B cell (primary cell): ENCODE results near the gene MS4A7. TPM values are rescaled to one million over a fixed set of nuclear protein-coding genes. Genes with fewer than 3 reads are reported as not detected.

ENCODE experiments used
- ATAC-seq: fragments of 200-7000 bp; cut with Tn5 transposase; one replicate; pipeline ENCODE4 v1.10.0; 2021; ENCODE audit warnings: low read depth, mild to moderate bottlenecking, moderate number of reproducible peaks, moderate library complexity
- CTCF ChIA-PET: fragments of 350-600 bp; sonication (Branson Sonifier 250); formaldehyde crosslinking; loops from one replicate; lab custom pipeline; 2021; ENCODE audit warnings: antibody characterized with exemption, inconsistent platforms; lab: Charles Lee
- POLR2A ChIA-PET: fragments of 350-600 bp; sonication (Branson Sonifier 250); formaldehyde crosslinking; loops from one replicate; lab custom pipeline; 2021; ENCODE audit warnings: antibody characterized with exemption; lab: Charles Lee
- DNase-seq: peaks from one replicate; pipeline ENCODE4 v3.0.0; 2013
- H2AFZ ChIP-seq: 2 replicates; pipeline ENCODE4 v1.6.1; 2012; ENCODE audit warnings: mild to moderate bottlenecking, low read depth, low read length; ENCODE audit not compliant: insufficient read depth, poor library complexity, severe bottlenecking
- H3K27ac ChIP-seq, 2 donors: 1 replicate in 1 of 2; 2 replicates in 1 of 2; pipeline ENCODE4 v1.5.1; 2012 to 2013; ENCODE audit warnings: low read length in 2 of 2, mild to moderate bottlenecking in 2 of 2, moderate library complexity in 1 of 2
- H3K27me3 ChIP-seq, 4 experiments: fragments of 200-600 bp in 1 of 4; sonication (generic) in 1 of 4; replicated peaks in 1 of 4; 1 replicate in 2 of 4; 2 replicates in 2 of 4; pipeline versions ENCODE4 v1.6.1 to v1.7.0; 2013 to 2016; ENCODE audit warnings: low read length in 3 of 4, mild to moderate bottlenecking in 2 of 4, mixed read lengths in 1 of 4, moderate library complexity in 1 of 4; ENCODE audit not compliant: insufficient read depth in 4 of 4, control insufficient read depth in 3 of 4; ENCODE audit errors: control extremely low read depth in 1 of 4
- H3K36me3 ChIP-seq, 2 experiments: replicated peaks in 1 of 2; 1 replicate in 1 of 2; 2 replicates in 1 of 2; pipeline versions ENCODE4 v1.6.1 to v1.7.1; 2013; ENCODE audit warnings: low read length in 1 of 2; ENCODE audit not compliant: insufficient read depth in 2 of 2, control insufficient read depth in 1 of 2; ENCODE audit errors: control extremely low read depth in 1 of 2, extremely low read depth in 1 of 2
- H3K4me1 ChIP-seq, 2 donors: fragments of 200-600 bp in 1 of 2; sonication (generic) in 1 of 2; 1 replicate in 1 of 2; 2 replicates in 1 of 2; pipeline versions ENCODE4 v1.5.1 to v1.6.1; 2013 to 2017; ENCODE audit warnings: low read length in 2 of 2; ENCODE audit not compliant: control insufficient read depth in 2 of 2, insufficient read depth in 2 of 2
- H3K4me2 ChIP-seq: replicated peaks from 2 replicates; pipeline ENCODE3; 2012; ENCODE audit warnings: mild to moderate bottlenecking, low read depth, low read length; ENCODE audit not compliant: poor library complexity, severe bottlenecking
- H3K4me3 ChIP-seq, 5 experiments: fragments of 200-600 bp in 1 of 5; sonication (generic) in 1 of 5; 1 replicate in 3 of 5; 2 replicates in 2 of 5; pipeline versions ENCODE4 v1.5.1 to v1.7.0; 2011 to 2016; ENCODE audit warnings: low read length in 4 of 5, mild to moderate bottlenecking in 4 of 5, low read depth in 2 of 5, control low read depth in 1 of 5, moderate library complexity in 1 of 5; ENCODE audit not compliant: insufficient read depth in 1 of 5; ENCODE audit errors: control extremely low read depth in 1 of 5, extremely low read depth in 1 of 5
- H3K79me2 ChIP-seq: fragments of 200-600 bp; sonication (generic); one replicate; pipeline ENCODE4 v1.6.0; 2016; ENCODE audit warnings: low read length; ENCODE audit not compliant: control insufficient read depth, insufficient read depth
- H3K9ac ChIP-seq: fragments of 200-600 bp; sonication (generic); 2 replicates; pipeline ENCODE4 v1.6.1; 2017; ENCODE audit warnings: mild to moderate bottlenecking, low read length, moderate library complexity
- H3K9me3 ChIP-seq, 3 donors: one replicate each; pipeline versions ENCODE4 v1.6.1 to v1.7.1; 2013; ENCODE audit warnings: low read length in 2 of 3; ENCODE audit not compliant: control insufficient read depth in 2 of 3, insufficient read depth in 1 of 3; ENCODE audit errors: control extremely low read depth in 1 of 3
- H4K20me1 ChIP-seq: 2 replicates; pipeline ENCODE4 v1.6.0; 2012; ENCODE audit warnings: mild to moderate bottlenecking, low read length; ENCODE audit not compliant: insufficient read depth, control insufficient read depth, poor library complexity, severe bottlenecking
- H3K27ac Mint-ChIP-seq: one replicate; pipeline ENCODE4 v1.8.0; 2021; ENCODE audit warnings: mixed read lengths
- H3K27me3 Mint-ChIP-seq: one replicate; pipeline ENCODE4 v1.8.0; 2021; ENCODE audit warnings: mixed read lengths
- H3K4me1 Mint-ChIP-seq: one replicate; pipeline ENCODE4 v1.8.0; 2021; ENCODE audit warnings: mixed read lengths
- H3K4me3 Mint-ChIP-seq: one replicate; pipeline ENCODE4 v1.8.0; 2021; ENCODE audit warnings: mixed read lengths
- H3K9me3 Mint-ChIP-seq: one replicate; pipeline ENCODE4 v1.8.0; 2022; ENCODE audit warnings: mixed read lengths; ENCODE audit not compliant: insufficient read depth
- EZH2 ChIP-seq: IDR thresholded peaks from 2 replicates; pipeline ENCODE4 v1.6.1; 2012; ENCODE audit warnings: borderline replicate concordance, low read depth, mild to moderate bottlenecking, moderate library complexity, low read length; ENCODE audit not compliant: insufficient read depth, poor library complexity, severe bottlenecking
- WGBS: methylation state at CpG from one replicate; pipeline ENCODE4 v1.1.5; 2013; ENCODE audit warnings: missing lambda C conversion rate; ENCODE audit not compliant: insufficient coverage; 5-methylcytosine and 5-hydroxymethylcytosine counted together
- intact Hi-C: fragments of 100-400 bp; cut with micrococcal nuclease; formaldehyde crosslinking; loops from one replicate; pipeline ENCODE4 v1.10.0; 2022
- polyA plus RNA-seq: library from polyadenylated mRNA; depleted of rRNA; stranded (reverse); fragments of >200 nt; gene quantifications from 2 replicates; pipeline ENCODE4 v1.2.3, GENCODE V29; 2012
- total RNA-seq, 2 donors: library from RNA; stranded (reverse); fragments of 120-200 nt in 1 of 2; gene quantifications; 1 replicate in 1 of 2; 2 replicates in 1 of 2; pipeline versions ENCODE4 v1.2.3 to v1.2.4, GENCODE V29; 2013 to 2022
- TF ChIP-seq, protein P1 (sequence below): fragments of 200-600 bp; IDR thresholded peaks from one replicate; pipeline ENCODE4 v1.8.0; 2022; ENCODE audit warnings: antibody characterized with exemption, mild to moderate bottlenecking

Gene MS4A7
- total and polyA plus RNA-seq, 2 donors (not counting 1 experiment from before 2014, with no cell fraction given), result 16.8 to 27.2 TPM

DNA sequence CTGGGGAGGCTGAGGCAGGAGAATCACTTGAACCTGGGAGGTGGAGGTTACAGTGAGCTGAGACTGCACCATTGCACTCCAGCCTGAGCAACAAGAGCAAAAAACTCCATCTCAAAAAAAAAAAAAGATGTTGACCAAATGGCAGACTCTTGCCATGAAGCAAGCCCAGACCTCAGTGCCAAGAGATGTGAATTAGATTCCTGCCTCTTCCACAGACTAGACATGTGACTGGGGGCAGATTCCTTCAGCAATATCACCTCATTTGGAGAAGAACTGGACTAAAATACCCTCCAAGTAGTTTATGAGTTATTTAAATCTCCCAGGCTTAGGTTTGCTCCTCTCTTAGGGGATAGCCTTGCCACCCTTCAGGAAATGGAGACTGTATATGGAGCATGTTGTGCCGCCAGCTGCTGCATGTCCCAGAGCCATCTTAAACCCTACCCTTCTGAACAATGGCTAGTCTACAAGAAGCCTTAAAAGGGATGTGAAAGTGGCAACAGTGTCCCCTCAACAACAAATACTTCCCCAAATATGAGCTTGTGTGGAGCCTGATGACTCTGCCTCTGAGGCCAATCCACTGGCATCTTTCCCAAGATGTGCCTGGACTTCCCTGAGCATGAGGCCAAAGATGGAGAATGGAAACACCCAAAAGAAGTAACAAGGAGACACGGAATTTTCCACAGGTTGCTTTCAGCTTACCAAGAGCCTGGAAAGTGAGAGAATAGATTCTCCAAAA, 763 bp upstream of the MS4A7 start:
- peaks cover 80% of the 10 kb centered on the region for H3K4me1 Mint-ChIP-seq
- no CpG with 5 or more reads among the region's 2 CpGs for WGBS
- peak overlapping the region; percentile 93 to 99 for H3K27ac ChIP-seq
- intact Hi-C loops, result loop anchor here (1.0 to 2.0 kb wide), 6 partner anchors 10 to 78 kb away; partner anchors contain the start of genes MS4A1 and MS4A14
- H3K4me1 ChIP-seq, result peaks cover 67 to 78% of the 10 kb centered on the region in 2 donors
- peak overlapping the region; percentile 85 for H3K4me3 Mint-ChIP-seq
- no peaks in the 10 kb centered on the region for H3K27me3 ChIP-seq
- POLR2A ChIA-PET, result interaction anchor here (0.7 to 1.7 kb wide), 5 partner anchors 10 to 80 kb away, joined by 3 to 12 read pairs (median 5); partner anchors contain the start of gene MS4A1
- peaks cover 0 to 3% (median 0%) of the 10 kb centered on the region in 3 donors for H3K9me3 ChIP-seq
- DNase-seq (peak; percentile 90), ATAC-seq (peak; percentile 64)
- peak overlapping the region; percentile 24 for H2AFZ ChIP-seq
- peak overlapping the region; percentile 78 for H3K4me2 ChIP-seq
- peak overlapping the region; percentile 59 for H3K9ac ChIP-seq
- no peaks in the 10 kb centered on the region for H3K9me3 Mint-ChIP-seq
- H4K20me1 ChIP-seq, result no peaks in the 10 kb centered on the region
- TF ChIP-seq EZH2, result no peak
- H3K4me3 ChIP-seq, result peak overlapping the region in 4 of 5 experiments; percentile 12 to 58 (median 44)
- peaks cover 69% of the 10 kb centered on the region for H3K79me2 ChIP-seq
- CTCF ChIA-PET, result interaction anchor here (0.7 to 2.9 kb wide), 10 partner anchors 8 to 99 kb away, joined by 3 to 23 read pairs (median 4); no protein-coding TSS in a partner anchor
- peaks cover 0 to 5% of the 10 kb centered on the region in 2 experiments for H3K36me3 ChIP-seq
- peak overlapping the region; percentile 95 for H3K27ac Mint-ChIP-seq
- no peaks in the 10 kb centered on the region for H3K27me3 Mint-ChIP-seq

DNA sequence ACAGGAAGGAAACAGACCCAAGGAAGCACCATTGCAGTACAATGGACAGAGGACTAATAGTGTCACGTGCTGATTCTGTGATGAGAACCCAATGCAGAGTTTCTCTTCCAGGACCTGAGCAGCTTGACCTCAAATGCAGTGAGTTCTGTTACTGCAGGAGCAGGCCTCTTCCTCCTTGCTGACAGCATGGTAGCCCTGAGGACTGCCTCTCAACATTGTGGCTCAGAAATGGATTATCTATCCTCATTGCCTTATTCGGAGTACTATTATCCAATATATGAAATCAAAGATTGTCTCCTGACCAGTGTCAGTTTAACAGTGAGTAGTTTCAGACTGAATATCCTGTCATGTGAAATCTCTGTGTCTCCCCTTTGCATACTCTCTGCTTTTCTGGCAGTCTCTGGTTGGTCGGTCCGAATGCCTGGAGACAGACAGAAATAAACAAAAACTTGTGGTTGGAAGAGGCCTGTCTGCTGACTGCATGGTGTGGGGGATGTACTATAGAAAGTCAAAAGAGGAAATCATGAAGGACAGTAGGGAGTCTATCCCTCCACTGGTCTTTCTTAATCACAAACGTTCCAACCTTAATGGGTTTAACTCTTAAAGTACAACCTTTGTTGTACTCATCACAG, 11.1 kb downstream of the MS4A7 start:
- H4K20me1 ChIP-seq, result no peaks in the 10 kb centered on the region
- H3K4me2 ChIP-seq, result peak overlapping the region; percentile 52
- H3K9ac ChIP-seq, result peak overlapping the region; percentile 46
- intact Hi-C loops, result loop anchor here (1.0 kb wide), 2 partner anchors 11 to 66 kb away; partner anchors contain the start of genes MS4A1 and MS4A7
- ChIA-PET POLR2A (interaction anchor here (1.1 kb wide), 1 partner anchor 12 kb away, joined by 3 read pairs; no protein-coding TSS in a partner anchor), CTCF (interaction anchor here (1.2 kb wide), 1 partner anchor 67 kb away, joined by 3 read pairs; the partner anchor contains the start of gene MS4A1)
- Mint-ChIP-seq H3K4me1 (peaks cover 50% of the 10 kb centered on the region), H3K9me3 (peaks cover 3% of the 10 kb centered on the region), H3K27ac (peak overlapping the region; percentile 93), H3K4me3 (peak overlapping the region; percentile 68), H3K27me3 (no peaks in the 10 kb centered on the region)
- 31% methylated on average over 1 of the region's 5 CpGs for WGBS
- H3K27me3 ChIP-seq, result no peaks in the 10 kb centered on the region
- H2AFZ ChIP-seq, result no peak overlapping the region
- peaks cover 0 to 2% (median 0%) of the 10 kb centered on the region in 3 donors for H3K9me3 ChIP-seq
- ATAC-seq (peak; percentile 89), DNase-seq (peak; percentile 90)
- H3K79me2 ChIP-seq, result peaks cover 20% of the 10 kb centered on the region
- TF ChIP-seq, protein P1, sequence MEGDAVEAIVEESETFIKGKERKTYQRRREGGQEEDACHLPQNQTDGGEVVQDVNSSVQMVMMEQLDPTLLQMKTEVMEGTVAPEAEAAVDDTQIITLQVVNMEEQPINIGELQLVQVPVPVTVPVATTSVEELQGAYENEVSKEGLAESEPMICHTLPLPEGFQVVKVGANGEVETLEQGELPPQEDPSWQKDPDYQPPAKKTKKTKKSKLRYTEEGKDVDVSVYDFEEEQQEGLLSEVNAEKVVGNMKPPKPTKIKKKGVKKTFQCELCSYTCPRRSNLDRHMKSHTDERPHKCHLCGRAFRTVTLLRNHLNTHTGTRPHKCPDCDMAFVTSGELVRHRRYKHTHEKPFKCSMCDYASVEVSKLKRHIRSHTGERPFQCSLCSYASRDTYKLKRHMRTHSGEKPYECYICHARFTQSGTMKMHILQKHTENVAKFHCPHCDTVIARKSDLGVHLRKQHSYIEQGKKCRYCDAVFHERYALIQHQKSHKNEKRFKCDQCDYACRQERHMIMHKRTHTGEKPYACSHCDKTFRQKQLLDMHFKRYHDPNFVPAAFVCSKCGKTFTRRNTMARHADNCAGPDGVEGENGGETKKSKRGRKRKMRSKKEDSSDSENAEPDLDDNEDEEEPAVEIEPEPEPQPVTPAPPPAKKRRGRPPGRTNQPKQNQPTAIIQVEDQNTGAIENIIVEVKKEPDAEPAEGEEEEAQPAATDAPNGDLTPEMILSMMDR, result no peak
- TF ChIP-seq EZH2, result no peak
- H3K4me1 ChIP-seq, result peaks cover 34 to 36% of the 10 kb centered on the region in 2 donors
- peak overlapping the region; percentile 82 to 96 for H3K27ac ChIP-seq
- peak overlapping the region in 2 of 5 experiments; percentile 2 to 23 for H3K4me3 ChIP-seq
- peaks cover 6 to 35% of the 10 kb centered on the region in 2 experiments for H3K36me3 ChIP-seq
